D721Med (cell line): ENCODE results near the gene ORC5.

Experiments used
- DNase-seq: peaks from one replicate; pipeline ENCODE4 v3.0.0; 2011; ENCODE audit warnings: low spot score; ENCODE audit not compliant: insufficient read length
- FAIRE-seq: peaks from 2 replicates; lab custom pipeline; 2011; peaks lifted over from hg19 to GRCh38; lab: Jason Lieb, UNC
- TF ChIP-seq, protein P1 (sequence below): IDR thresholded peaks from 2 replicates; pipeline ENCODE4 v1.5.1; 2012; ENCODE audit warnings: mild to moderate bottlenecking, control low read depth; ENCODE audit not compliant: insufficient read depth; ENCODE audit errors: missing control alignments

Gene ORC5

DNA sequence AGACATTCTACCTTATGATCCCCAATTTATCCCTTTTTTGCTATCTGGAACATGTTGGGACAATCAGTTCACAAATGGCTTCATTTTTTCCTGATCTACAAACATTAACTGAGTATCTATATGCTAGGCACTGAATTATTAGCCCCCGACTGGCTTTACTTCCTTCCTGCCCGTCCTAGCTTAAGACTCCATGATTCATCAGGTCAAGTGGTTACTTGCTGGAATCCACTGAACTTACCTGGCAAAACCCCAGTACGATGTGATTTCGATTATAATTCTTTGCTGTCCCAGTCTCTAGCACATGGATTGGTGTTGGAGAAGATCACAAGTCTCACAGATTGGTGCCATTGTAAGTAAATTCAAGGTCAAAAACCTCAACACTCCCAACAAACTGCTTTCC lies 77.1 kb downstream of the ORC5 start:
- TF ChIP-seq, protein P1, sequence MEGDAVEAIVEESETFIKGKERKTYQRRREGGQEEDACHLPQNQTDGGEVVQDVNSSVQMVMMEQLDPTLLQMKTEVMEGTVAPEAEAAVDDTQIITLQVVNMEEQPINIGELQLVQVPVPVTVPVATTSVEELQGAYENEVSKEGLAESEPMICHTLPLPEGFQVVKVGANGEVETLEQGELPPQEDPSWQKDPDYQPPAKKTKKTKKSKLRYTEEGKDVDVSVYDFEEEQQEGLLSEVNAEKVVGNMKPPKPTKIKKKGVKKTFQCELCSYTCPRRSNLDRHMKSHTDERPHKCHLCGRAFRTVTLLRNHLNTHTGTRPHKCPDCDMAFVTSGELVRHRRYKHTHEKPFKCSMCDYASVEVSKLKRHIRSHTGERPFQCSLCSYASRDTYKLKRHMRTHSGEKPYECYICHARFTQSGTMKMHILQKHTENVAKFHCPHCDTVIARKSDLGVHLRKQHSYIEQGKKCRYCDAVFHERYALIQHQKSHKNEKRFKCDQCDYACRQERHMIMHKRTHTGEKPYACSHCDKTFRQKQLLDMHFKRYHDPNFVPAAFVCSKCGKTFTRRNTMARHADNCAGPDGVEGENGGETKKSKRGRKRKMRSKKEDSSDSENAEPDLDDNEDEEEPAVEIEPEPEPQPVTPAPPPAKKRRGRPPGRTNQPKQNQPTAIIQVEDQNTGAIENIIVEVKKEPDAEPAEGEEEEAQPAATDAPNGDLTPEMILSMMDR, result no peak
- no peak for DNase-seq
- no peak for FAIRE-seq

DNA sequence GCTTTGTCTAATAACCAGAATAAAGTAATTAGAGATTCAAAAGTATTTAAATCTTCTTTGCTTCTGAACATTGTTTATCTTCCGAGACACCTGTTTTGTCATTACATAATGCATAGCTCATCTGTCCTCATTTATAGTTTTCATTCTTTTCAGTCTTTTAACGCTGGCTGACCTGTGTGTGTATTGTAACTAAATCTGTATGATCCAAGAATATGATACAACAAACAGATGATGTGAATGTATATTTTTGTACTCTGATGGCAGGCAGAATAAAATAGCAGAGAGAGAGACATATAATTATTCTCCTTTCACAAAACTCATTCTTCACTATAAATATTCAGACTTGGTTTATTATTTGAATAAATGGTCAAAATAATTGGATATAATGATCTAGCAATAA lies 80.6 kb downstream of the ORC5 start:
- FAIRE-seq (no peak), DNase-seq (no peak)
- TF ChIP-seq, protein P1, result no peak

- DNase-seq, result no peak
- no peak for FAIRE-seq
- TF ChIP-seq, protein P1, result no peak
These were observed 81.4 kb downstream of the ORC5 start for GRCh38 chr7:104126411-104126841.

DNA sequence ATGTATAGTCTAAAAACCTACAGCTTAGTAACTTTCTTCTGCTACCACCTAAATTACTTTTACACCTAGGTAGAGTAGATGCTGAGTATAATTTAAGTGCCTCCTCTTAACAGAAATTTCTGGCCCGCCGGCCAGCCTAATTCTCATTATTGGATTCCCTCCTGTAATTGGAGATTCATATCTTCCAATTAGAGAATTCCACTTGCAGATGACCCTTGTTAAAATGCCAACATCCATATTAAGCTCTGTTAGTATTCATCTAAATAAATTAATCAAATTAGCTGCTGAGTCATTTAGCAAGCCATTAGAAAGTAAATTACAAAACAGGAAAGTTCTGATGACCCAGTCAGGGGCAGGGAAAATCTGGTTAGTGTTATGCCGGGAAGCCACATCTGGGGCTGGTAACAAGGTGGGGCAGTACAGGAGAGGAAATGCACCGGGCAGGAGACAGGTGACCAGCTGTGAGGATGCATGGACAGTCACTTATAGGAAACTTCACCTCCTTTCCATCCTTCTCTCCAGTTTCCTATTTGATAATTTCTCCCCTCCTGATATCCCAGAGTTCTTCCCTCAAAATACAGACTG lies 82.8 kb downstream of the ORC5 start:
- DNase-seq (no peak), FAIRE-seq (no peak)
- TF ChIP-seq, protein P1, result no peak

- DNase-seq (no peak), FAIRE-seq (no peak)
- TF ChIP-seq, protein P1, result no peak
These were observed 83.3 kb downstream of the ORC5 start for GRCh38 chr7:104124469-104124868.

DNA sequence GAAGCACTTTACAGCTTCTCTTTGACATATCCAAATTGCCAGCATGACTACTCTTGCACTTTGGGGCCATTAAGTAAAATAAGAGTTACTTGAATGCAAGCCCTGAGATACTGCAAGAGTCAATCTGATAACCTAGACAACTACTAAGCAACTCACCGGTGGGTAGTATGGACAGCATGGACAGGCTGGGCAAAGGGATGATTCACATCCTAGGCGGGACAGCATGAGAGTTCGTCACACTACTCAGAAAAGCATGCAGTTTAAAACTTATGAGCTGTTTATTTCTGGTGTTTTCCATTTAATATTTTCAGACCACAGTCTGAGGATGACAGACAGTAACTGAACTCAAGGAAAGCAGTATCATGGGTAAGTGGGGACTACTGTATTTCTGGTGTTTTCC lies 84.0 kb downstream of the ORC5 start:
- no peak for FAIRE-seq
- TF ChIP-seq, protein P1, result no peak

DNA sequence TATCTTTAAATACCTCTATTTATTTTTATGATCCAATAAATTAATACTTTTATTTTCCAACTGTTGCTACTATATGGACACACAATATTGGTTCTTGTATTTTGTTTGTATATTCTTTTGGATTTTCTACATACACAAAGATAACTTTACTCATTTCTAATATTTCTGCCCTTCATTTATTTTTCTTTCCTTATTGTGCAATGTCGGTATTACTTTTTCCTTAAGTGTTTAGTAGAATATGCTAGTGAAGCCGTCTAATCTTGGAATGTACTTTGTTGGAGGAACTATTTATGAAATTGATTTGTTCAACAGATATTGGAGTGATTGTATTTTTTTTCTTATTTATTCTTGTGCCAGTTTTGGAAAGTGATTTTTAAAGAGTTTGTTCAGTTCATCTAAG lies 94.0 kb downstream of the ORC5 start:
- TF ChIP-seq, protein P1, result no peak
- FAIRE-seq (no peak), DNase-seq (no peak)

More for the DNA sequence above, 84.0 kb downstream of the ORC5 start:
- no peak for DNase-seq
